ENCODE measurements around the gene MYADM.

MYADM gene

DNA sequence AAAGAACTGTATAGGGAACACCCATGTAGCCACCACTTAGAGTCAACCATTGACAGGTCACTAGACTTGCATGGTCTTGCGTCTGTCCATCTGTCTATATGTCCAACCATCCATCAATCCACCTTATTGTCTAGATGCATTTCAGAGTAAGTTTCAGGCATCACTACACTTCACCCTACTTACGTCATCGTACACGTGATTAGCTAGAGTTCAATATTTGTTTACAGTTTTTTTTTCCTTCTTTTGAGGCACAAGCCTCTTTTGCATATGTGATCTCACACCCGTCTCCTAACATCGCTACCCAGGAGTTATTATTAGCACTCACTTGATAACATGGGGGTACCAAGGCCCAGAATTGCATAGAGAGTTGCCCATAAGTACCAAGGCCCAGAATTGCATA is 48.3 kb downstream of the MYADM start:
- DNase-seq: no peak

DNA sequence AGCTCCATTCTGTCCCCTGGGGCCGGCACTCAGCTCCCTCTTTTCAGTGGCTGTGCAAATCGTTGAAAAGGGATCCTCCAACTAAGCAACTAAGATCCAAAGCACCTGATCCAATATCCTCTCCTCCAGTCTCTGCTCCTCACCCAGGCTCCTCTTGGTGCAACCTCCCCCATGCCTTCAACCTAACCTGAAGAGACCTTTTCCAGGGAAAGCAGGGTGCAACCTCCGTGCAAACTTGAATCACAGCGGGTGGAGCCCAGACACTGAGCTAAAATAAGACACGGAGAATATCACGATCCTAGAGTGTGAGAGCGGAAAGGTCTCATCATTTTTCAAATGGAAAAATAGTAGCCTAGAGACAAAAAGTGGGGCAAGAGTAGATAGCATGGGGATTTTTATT is 49.7 kb downstream of the MYADM start:
- no peak for DNase-seq
